ENCODE results near the gene FXYD2.
A peak's percentile ranks its signal among the peaks of the same experiment; 100 is the strongest.

The FXYD2 gene

GRCh38 chr11:117857734-117858414, 33.3 kb upstream of the FXYD2 start:
- no peak for DNase-seq

GRCh38 chr11:117855912-117856651, 31.5 kb upstream of the FXYD2 start:
- peak; percentile 30 for DNase-seq

GRCh38 chr11:117855186-117855845, 30.8 kb upstream of the FXYD2 start:
- DNase-seq, result no peak

GRCh38 chr11:117852309-117852708, 27.8 kb upstream of the FXYD2 start:
- no peak for DNase-seq

- no peak for DNase-seq
Observed at GRCh38 chr11:117851852-117852251, 27.3 kb upstream of the FXYD2 start.

- DNase-seq, result no peak
Observed at GRCh38 chr11:117851106-117851505, 26.6 kb upstream of the FXYD2 start.

GRCh38 chr11:117849781-117850414, 25.4 kb upstream of the FXYD2 start:
- no peak for DNase-seq

GRCh38 chr11:117843666-117844484, 19.3 kb upstream of the FXYD2 start:
- DNase-seq, result peak; percentile 69

- DNase-seq, result no peak
Observed at GRCh38 chr11:117842131-117842941, 17.8 kb upstream of the FXYD2 start.

- no peak for DNase-seq
Observed at GRCh38 chr11:117841551-117842031, 17.0 kb upstream of the FXYD2 start.

- DNase-seq, result no peak
Observed at GRCh38 chr11:117840881-117841550, 16.5 kb upstream of the FXYD2 start.

GRCh38 chr11:117839936-117840813, 15.6 kb upstream of the FXYD2 start:
- no peak for DNase-seq

GRCh38 chr11:117839380-117839881, 14.9 kb upstream of the FXYD2 start:
- no peak for DNase-seq

GRCh38 chr11:117838901-117839300, 14.4 kb upstream of the FXYD2 start:
- DNase-seq, result no peak

- no peak for DNase-seq
Observed at GRCh38 chr11:117837791-117838190, 13.2 kb upstream of the FXYD2 start.

- no peak for DNase-seq
Observed at GRCh38 chr11:117837070-117837776, 12.7 kb upstream of the FXYD2 start.

- DNase-seq, result no peak
Observed at GRCh38 chr11:117836077-117836960, 11.8 kb upstream of the FXYD2 start.

GRCh38 chr11:117835576-117835975, 11.0 kb upstream of the FXYD2 start:
- DNase-seq, result no peak

Measured in NCI-H1105 (cell line).